ENCODE data around the gene EEIG1. TPM values are rescaled to one million over a fixed set of nuclear protein-coding genes. Genes with fewer than 3 reads are reported as not detected.
A peak's percentile ranks its signal among the peaks of the same experiment; 100 is the strongest.

The EEIG1 gene
- total RNA-seq, 3 donors from 2014 or later = 127 to 168 (median 144) TPM

- DNase-seq (no peak), ATAC-seq (no peak)
- intact Hi-C loops (cut with DNase I, micrococcal nuclease) = loop anchor here (10.0 kb wide), 1 partner anchor 165 kb away; no protein-coding TSS in a partner anchor
- Histone ChIP-seq H3K4me3 (no peak overlapping the region), H3K9me3 (no peaks in the 10 kb centered on the region), H3K36me3 (ENCODE audit: low read depth) (peaks cover under 1% of the 10 kb centered on the region), H3K4me1 (ENCODE audit: low read depth) (peaks cover 26% of the 10 kb centered on the region)
- TF ChIP-seq, protein P1, sequence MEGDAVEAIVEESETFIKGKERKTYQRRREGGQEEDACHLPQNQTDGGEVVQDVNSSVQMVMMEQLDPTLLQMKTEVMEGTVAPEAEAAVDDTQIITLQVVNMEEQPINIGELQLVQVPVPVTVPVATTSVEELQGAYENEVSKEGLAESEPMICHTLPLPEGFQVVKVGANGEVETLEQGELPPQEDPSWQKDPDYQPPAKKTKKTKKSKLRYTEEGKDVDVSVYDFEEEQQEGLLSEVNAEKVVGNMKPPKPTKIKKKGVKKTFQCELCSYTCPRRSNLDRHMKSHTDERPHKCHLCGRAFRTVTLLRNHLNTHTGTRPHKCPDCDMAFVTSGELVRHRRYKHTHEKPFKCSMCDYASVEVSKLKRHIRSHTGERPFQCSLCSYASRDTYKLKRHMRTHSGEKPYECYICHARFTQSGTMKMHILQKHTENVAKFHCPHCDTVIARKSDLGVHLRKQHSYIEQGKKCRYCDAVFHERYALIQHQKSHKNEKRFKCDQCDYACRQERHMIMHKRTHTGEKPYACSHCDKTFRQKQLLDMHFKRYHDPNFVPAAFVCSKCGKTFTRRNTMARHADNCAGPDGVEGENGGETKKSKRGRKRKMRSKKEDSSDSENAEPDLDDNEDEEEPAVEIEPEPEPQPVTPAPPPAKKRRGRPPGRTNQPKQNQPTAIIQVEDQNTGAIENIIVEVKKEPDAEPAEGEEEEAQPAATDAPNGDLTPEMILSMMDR (IDR thresholded peaks at IDR 0.05) = no peak
Measured at GRCh38 chr9:127949827-127950512, 30.8 kb downstream of the EEIG1 start.

DNA sequence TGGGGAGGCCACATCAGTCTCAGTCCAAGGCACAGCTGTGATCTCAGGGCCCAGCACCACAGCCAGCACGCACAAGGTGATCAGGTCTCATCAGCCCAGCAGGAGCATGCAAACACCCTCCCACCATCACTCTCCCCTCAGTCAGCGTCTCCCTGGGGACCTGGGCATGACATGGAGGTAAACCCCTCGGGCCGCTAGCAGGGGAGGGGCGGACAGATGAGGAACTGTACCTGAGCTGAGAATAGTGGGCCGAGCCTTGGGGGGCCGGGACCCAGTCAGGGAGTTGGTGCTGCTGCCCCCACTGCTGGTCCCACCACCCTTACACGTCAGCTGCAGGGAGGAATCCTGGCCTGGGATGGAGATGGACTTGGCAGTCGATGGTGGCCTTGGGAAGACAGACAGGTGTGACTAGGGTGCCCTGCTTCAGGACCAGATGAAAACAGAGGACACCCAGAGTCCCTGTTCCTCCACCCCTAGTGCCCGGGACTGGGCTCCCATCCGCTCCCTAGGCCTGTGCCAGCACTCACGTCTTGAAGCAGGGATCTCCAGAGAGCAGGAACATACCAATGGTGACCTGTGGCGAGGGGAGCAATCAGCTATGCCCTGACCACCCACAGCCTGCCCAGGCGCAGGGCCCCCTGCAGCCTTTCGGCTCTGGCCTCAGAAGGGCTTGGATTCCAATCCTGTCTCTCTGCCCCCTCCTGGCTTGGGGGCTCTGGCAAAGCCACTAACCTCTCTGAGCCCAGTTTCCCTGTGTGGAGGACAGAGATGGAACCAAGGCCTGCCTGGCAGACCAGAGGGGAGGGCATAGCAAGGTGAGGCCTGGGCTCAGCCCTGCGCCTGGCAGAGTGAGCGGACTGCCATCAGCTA is 32.7 kb downstream of the EEIG1 start:
- TF ChIP-seq, protein P1 (IDR thresholded peaks at IDR 0.05) = no peak
- H3K9me3 ChIP-seq = no peaks in the 10 kb centered on the region
- no peak overlapping the region for H3K4me3 ChIP-seq
- peaks cover 5% of the 10 kb centered on the region for H3K36me3 ChIP-seq (ENCODE audit: low read depth)
- intact Hi-C loops (cut with DNase I, micrococcal nuclease) = loop anchor here in 1 of 2 donors (10.0 kb wide), 1 partner anchor 167 kb away; no protein-coding TSS in a partner anchor
- DNase-seq (no peak), ATAC-seq (no peak)
- peaks cover 10% of the 10 kb centered on the region for H3K4me1 ChIP-seq (ENCODE audit: low read depth)

- Histone ChIP-seq H3K4me3 (no peak overlapping the region), H3K4me1 (ENCODE audit: low read depth) (peaks cover 3% of the 10 kb centered on the region), H3K36me3 (ENCODE audit: low read depth) (peaks cover 5% of the 10 kb centered on the region), H3K9me3 (no peaks in the 10 kb centered on the region)
- ATAC-seq = no peak
- TF ChIP-seq, protein P1 (IDR thresholded peaks at IDR 0.05) = no peak
- intact Hi-C loops (cut with DNase I, micrococcal nuclease) = loop anchor here in 1 of 2 donors (10.0 kb wide), 1 partner anchor 168 kb away; no protein-coding TSS in a partner anchor
- DNase-seq = peak in 1 of 3 donors; percentile 25
Measured at GRCh38 chr9:127946728-127947127, 34.1 kb downstream of the EEIG1 start.

GRCh38 chr9:127945942-127946341 is 34.8 kb downstream of the EEIG1 start:
- ATAC-seq = no peak
- Histone ChIP-seq H3K4me1 (ENCODE audit: low read depth) (peaks cover 3% of the 10 kb centered on the region), H3K36me3 (ENCODE audit: low read depth) (peaks cover 5% of the 10 kb centered on the region)

DNA sequence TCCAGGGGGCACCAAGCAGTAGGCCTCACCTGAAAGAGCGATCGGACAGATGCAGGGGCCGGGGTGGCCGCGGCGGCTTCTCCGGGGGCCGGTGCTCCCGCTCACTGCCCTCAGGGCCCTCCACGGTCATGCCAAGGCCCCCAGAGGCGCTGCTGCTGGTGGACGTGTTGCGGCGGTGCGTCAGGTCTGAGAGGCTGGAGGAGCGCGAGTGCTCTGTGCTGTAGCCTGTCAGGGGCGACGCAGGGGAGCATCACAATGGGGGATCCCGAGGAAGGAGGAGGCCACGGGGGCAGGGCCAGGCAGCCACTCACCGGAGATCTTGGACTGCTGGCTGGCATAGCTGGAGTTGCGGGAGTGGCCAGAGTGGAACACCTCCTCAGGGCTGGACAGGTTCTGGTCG is 35.5 kb downstream of the EEIG1 start:
- intact Hi-C loops (cut with DNase I, micrococcal nuclease) = loop anchor here in 1 of 2 donors (10.0 kb wide), 1 partner anchor 169 kb away; no protein-coding TSS in a partner anchor
- no peak for ATAC-seq
- H3K4me3 ChIP-seq = no peak overlapping the region
- peaks cover 5% of the 10 kb centered on the region for H3K36me3 ChIP-seq (ENCODE audit: low read depth)
- H3K9me3 ChIP-seq = no peaks in the 10 kb centered on the region
- no peak for DNase-seq
- TF ChIP-seq, protein P1 (IDR thresholded peaks at IDR 0.05) = no peak
- H3K4me1 ChIP-seq (ENCODE audit: low read depth) = peaks cover 3% of the 10 kb centered on the region

More at GRCh38 chr9:127945942-127946341, 34.8 kb downstream of the EEIG1 start:
- Histone ChIP-seq H3K9me3 (no peaks in the 10 kb centered on the region), H3K4me3 (no peak overlapping the region)
- peak in 1 of 3 donors; percentile 40 for DNase-seq
- TF ChIP-seq, protein P1 (IDR thresholded peaks at IDR 0.05) = no peak
- intact Hi-C loops (cut with DNase I, micrococcal nuclease) = loop anchor here in 1 of 2 donors (10.0 kb wide), 1 partner anchor 169 kb away; no protein-coding TSS in a partner anchor

Measured in mucosa of descending colon (tissue), 3 donors.